ENCODE results near the gene SS18L1. TPM values are rescaled to one million over a fixed set of nuclear protein-coding genes. Genes with fewer than 3 reads are reported as not detected.

SS18L1 gene
- total RNA-seq, 2 experiments from 2014 or later = 17.0 to 17.7 TPM

GRCh38 chr20:62183426-62184142 lies 40.0 kb downstream of the SS18L1 start:
- intact Hi-C loops (cut with micrococcal nuclease; ENCODE audit: unreplicated experiment) = no loop called here
- no peaks in the 10 kb centered on the region for H3K36me3 ChIP-seq (ENCODE audit: insufficient read depth, low read length)
- H4K20me1 ChIP-seq (ENCODE audit: insufficient read depth, low read length) = no peaks in the 10 kb centered on the region
- peak overlapping the region; percentile 91 for H3K4me3 ChIP-seq (ENCODE audit: low read depth, low read length, poor library complexity, severe bottlenecking)
- peaks cover 50% of the 10 kb centered on the region for H3K79me2 ChIP-seq (ENCODE audit: insufficient read depth, low read depth, low read length)
- H3K4me1 ChIP-seq (ENCODE audit: insufficient read depth, low read length, poor library complexity, severe bottlenecking) = peaks cover 22% of the 10 kb centered on the region
- ChIA-PET CTCF (ENCODE audit: unreplicated experiment) (no interaction called here), POLR2A (no interaction called here)
- H2AFZ ChIP-seq (ENCODE audit: low read length) = peak overlapping the region; percentile 35; the same call in 1 of the 2 replicates
- H3K9me3 ChIP-seq (ENCODE audit: low read length) = no peaks in the 10 kb centered on the region
- no peak for DNase-seq (ENCODE audit: low spot score)
- no peaks in the 10 kb centered on the region for H3K9me2 ChIP-seq (ENCODE audit: insufficient read depth, low read length)
- H3K4me2 ChIP-seq (ENCODE audit: low read length) = peak overlapping the region; percentile 100
- no peak for TF ChIP-seq EZH2phosphoT487 (IDR thresholded peaks at IDR 0.05; ENCODE audit: borderline replicate concordance, low read depth, low read length)
- TF ChIP-seq, protein P1, sequence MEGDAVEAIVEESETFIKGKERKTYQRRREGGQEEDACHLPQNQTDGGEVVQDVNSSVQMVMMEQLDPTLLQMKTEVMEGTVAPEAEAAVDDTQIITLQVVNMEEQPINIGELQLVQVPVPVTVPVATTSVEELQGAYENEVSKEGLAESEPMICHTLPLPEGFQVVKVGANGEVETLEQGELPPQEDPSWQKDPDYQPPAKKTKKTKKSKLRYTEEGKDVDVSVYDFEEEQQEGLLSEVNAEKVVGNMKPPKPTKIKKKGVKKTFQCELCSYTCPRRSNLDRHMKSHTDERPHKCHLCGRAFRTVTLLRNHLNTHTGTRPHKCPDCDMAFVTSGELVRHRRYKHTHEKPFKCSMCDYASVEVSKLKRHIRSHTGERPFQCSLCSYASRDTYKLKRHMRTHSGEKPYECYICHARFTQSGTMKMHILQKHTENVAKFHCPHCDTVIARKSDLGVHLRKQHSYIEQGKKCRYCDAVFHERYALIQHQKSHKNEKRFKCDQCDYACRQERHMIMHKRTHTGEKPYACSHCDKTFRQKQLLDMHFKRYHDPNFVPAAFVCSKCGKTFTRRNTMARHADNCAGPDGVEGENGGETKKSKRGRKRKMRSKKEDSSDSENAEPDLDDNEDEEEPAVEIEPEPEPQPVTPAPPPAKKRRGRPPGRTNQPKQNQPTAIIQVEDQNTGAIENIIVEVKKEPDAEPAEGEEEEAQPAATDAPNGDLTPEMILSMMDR (conservative IDR thresholded peaks at IDR 0.05; ENCODE audit: low read length) = no peak
- no TSS peak for BruUV-seq (replicated peaks)
- H3K27ac ChIP-seq (ENCODE audit: low read depth, low read length, poor library complexity, severe bottlenecking) = peak overlapping the region; percentile 83

- Histone ChIP-seq H3K79me2 (ENCODE audit: insufficient read depth, low read depth, low read length) (peaks cover 56% of the 10 kb centered on the region), H3K9me3 (ENCODE audit: low read length) (no peaks in the 10 kb centered on the region), H3K36me3 (ENCODE audit: insufficient read depth, low read length) (peaks cover 22% of the 10 kb centered on the region), H3K27ac (ENCODE audit: low read depth, low read length, poor library complexity, severe bottlenecking) (no peak overlapping the region), H3K4me2 (ENCODE audit: low read length) (peak overlapping the region; percentile 53; the same call in 1 of the 2 replicates), H4K20me1 (ENCODE audit: insufficient read depth, low read length) (no peaks in the 10 kb centered on the region), H3K4me3 (ENCODE audit: low read depth, low read length, poor library complexity, severe bottlenecking) (no peak overlapping the region), H2AFZ (ENCODE audit: low read length) (no peak overlapping the region), H3K4me1 (ENCODE audit: insufficient read depth, low read length, poor library complexity, severe bottlenecking) (peaks cover 28% of the 10 kb centered on the region), H3K9me2 (ENCODE audit: insufficient read depth, low read length) (no peaks in the 10 kb centered on the region)
- TF ChIP-seq EZH2phosphoT487 (IDR thresholded peaks at IDR 0.05; ENCODE audit: borderline replicate concordance, low read depth, low read length) = no peak
- TF ChIP-seq, protein P1 (conservative IDR thresholded peaks at IDR 0.05; ENCODE audit: low read length) = no peak
- no TSS peak for BruUV-seq (replicated peaks)
- intact Hi-C loops (cut with micrococcal nuclease; ENCODE audit: unreplicated experiment) = no loop called here
- ChIA-PET POLR2A (interaction anchor here (1.2 kb wide), 1 partner anchor 50 kb away, joined by 3 read pairs; no protein-coding TSS in a partner anchor), CTCF (ENCODE audit: unreplicated experiment) (no interaction called here)
- no peak for DNase-seq (ENCODE audit: low spot score)
Measured at GRCh38 chr20:62186096-62186426, 42.5 kb downstream of the SS18L1 start.

Measured in OCI-LY7 (cell line).